ENCODE data around the gene FADS2.

The FADS2 gene

DNA sequence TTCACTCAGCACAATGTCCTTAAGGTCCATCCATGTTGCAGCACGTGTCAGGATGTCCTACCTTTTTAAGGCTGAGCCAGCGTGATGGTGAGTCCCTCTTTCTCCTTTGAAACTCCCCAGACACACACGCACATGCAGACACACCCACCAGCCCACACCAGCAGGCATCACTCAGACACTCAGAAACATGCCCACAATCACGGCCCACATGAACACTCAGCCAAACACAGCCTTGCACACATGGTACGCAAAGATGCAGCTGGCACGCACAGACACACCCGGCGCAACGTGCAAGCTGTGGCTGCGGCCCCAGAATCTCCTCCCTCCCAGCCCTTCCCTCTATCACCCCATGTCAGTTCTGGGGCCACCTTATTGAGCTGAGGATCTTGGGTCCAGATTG lies 55.2 kb downstream of the FADS2 start:
- H3K4me3 ChIP-seq (ENCODE audit: low read depth, low read length), result no peak overlapping the region
- DNase-seq (ENCODE audit: low read depth), result no peak
- no peak for TF ChIP-seq MYC (IDR thresholded peaks at IDR 0.05; ENCODE audit: low read depth, low read length)
- no peak for TF ChIP-seq POLR2A (IDR thresholded peaks at IDR 0.05; ENCODE audit: extremely low read depth, insufficient read length)
- no peak for TF ChIP-seq MAX (IDR thresholded peaks at IDR 0.05; ENCODE audit: low read depth, low read length)
- no peak for TF ChIP-seq CTCF (IDR thresholded peaks at IDR 0.05; ENCODE audit: low read depth, low read length)

DNA sequence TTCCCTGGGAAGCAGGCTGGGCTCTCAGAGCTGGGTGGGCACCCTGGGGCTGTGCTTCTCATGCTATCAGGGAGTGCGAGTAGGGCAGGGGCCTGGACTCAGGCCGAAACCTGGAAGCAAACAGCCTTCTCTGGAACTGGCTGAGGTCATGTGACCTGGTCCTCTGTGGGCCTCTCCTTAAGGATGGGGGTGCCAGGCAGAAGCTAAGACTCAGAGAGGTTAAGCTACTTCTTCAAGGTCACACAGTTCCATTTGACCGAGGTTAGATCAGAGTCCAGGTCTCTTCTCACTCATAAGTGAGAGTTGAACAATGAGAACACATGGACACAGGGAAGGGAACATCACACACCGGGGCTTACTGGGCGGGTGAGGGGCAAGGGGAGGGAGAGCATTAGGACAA lies 55.8 kb downstream of the FADS2 start:
- no peak for DNase-seq (ENCODE audit: low read depth)
- no peak for TF ChIP-seq MYC (IDR thresholded peaks at IDR 0.05; ENCODE audit: low read depth, low read length)
- TF ChIP-seq POLR2A (IDR thresholded peaks at IDR 0.05; ENCODE audit: extremely low read depth, insufficient read length), result no peak
- no peak for TF ChIP-seq MAX (IDR thresholded peaks at IDR 0.05; ENCODE audit: low read depth, low read length)
- no peak for TF ChIP-seq CTCF (IDR thresholded peaks at IDR 0.05; ENCODE audit: low read depth, low read length)
- no peak overlapping the region for H3K4me3 ChIP-seq (ENCODE audit: low read depth, low read length)

DNA sequence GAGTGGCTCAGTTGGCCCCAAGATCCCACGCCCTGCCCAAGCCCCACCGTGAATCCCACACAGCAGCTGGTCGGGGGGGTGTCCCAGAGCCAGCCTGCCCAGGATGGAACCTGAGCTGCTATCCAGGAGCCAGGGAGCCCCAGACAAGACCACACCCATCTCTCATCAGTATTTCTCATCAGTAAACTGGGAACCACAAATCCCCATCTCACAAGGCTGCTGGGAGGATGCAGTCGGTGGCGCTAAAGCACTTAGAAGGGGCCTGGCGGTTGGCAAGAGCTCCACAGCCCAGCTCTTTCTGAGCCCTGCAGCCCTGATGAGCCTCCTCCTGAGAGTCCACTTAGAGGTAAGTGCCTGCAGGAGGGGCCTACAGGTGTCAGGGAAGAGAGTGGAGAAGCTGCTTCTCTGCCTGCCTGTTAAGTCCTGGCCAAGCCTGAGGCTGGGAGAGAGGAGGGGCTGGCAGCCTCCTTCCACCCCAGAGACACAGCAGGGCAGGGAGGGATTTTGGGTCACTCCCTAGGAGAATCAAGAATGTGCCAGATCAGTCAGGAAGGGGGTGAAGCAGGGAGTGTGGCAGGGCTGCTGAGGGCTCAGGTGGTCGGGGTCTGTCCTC lies 57.2 kb downstream of the FADS2 start:
- no peak overlapping the region for H3K4me3 ChIP-seq (ENCODE audit: low read depth, low read length)
- no peak for TF ChIP-seq POLR2A (IDR thresholded peaks at IDR 0.05; ENCODE audit: extremely low read depth, insufficient read length)
- TF ChIP-seq CTCF (IDR thresholded peaks at IDR 0.05; ENCODE audit: low read depth, low read length), result no peak
- TF ChIP-seq MAX (IDR thresholded peaks at IDR 0.05; ENCODE audit: low read depth, low read length), result no peak
- TF ChIP-seq MYC (IDR thresholded peaks at IDR 0.05; ENCODE audit: low read depth, low read length), result no peak
- no peak for DNase-seq (ENCODE audit: low read depth)

- DNase-seq (ENCODE audit: low read depth), result no peak
- no peak for TF ChIP-seq MAX (IDR thresholded peaks at IDR 0.05; ENCODE audit: low read depth, low read length)
- no peak overlapping the region for H3K4me3 ChIP-seq (ENCODE audit: low read depth, low read length)
These were observed 57.9 kb downstream of the FADS2 start for GRCh38 chr11:61885784-61886580.

- no peak overlapping the region for H3K4me3 ChIP-seq (ENCODE audit: low read depth, low read length)
- TF ChIP-seq CTCF (IDR thresholded peaks at IDR 0.05; ENCODE audit: low read depth, low read length) (no peak), POLR2A (IDR thresholded peaks at IDR 0.05; ENCODE audit: extremely low read depth, insufficient read length) (no peak), MYC (IDR thresholded peaks at IDR 0.05; ENCODE audit: low read depth, low read length) (no peak), MAX (IDR thresholded peaks at IDR 0.05; ENCODE audit: low read depth, low read length) (no peak)
- no peak for DNase-seq (ENCODE audit: low read depth)
These were observed 58.5 kb downstream of the FADS2 start for GRCh38 chr11:61886643-61887042.

DNA sequence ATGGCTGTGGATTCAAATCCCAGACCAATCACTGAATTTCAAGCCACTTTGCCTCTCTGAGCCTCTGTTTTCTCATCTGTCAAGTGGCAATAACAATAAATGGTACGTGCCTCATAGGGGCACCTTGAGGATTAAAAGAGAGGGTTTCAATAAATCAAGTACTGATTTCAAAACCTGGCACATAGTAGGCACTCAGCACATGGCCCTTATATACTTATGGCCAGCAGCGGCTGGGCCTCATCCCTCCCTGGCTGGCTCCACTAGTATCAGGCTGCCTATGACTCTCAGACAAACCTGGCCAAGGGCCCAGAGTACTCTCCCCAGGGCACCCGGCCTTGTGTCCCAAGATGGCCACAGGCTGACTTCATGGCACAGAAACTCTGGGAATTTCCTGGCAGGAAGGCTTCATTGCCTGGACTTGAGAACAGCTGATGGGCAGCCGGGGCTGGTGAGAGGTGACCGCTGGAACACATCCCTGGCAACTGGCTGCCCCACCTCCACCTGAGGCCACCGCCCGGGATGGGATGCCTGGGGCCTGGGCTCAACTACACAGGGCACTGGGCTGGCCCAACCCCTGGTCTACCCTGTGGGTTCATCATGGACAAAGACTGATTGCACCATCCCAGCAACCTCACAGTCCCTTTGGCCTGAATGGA lies 59.9 kb downstream of the FADS2 start:
- H3K4me3 ChIP-seq (ENCODE audit: low read depth, low read length), result no peak overlapping the region
- DNase-seq (ENCODE audit: low read depth), result no peak
- TF ChIP-seq MYC (IDR thresholded peaks at IDR 0.05; ENCODE audit: low read depth, low read length), result no peak
- TF ChIP-seq POLR2A (IDR thresholded peaks at IDR 0.05; ENCODE audit: extremely low read depth, insufficient read length), result no peak
- TF ChIP-seq CTCF (IDR thresholded peaks at IDR 0.05; ENCODE audit: low read depth, low read length), result no peak
- no peak for TF ChIP-seq MAX (IDR thresholded peaks at IDR 0.05; ENCODE audit: low read depth, low read length)

Data from NB4 (cell line).